GM12874 (cell line): ENCODE results near the gene CORO7.

Experiments
- TF ChIP-seq, protein P1 (sequence below): IDR thresholded peaks from 2 replicates; pipeline ENCODE4 v1.5.1; 2011; ENCODE audit warnings: low read depth, mild to moderate bottlenecking, control low read depth, low read length, moderate library complexity; ENCODE audit not compliant: insufficient read depth

Gene CORO7

DNA sequence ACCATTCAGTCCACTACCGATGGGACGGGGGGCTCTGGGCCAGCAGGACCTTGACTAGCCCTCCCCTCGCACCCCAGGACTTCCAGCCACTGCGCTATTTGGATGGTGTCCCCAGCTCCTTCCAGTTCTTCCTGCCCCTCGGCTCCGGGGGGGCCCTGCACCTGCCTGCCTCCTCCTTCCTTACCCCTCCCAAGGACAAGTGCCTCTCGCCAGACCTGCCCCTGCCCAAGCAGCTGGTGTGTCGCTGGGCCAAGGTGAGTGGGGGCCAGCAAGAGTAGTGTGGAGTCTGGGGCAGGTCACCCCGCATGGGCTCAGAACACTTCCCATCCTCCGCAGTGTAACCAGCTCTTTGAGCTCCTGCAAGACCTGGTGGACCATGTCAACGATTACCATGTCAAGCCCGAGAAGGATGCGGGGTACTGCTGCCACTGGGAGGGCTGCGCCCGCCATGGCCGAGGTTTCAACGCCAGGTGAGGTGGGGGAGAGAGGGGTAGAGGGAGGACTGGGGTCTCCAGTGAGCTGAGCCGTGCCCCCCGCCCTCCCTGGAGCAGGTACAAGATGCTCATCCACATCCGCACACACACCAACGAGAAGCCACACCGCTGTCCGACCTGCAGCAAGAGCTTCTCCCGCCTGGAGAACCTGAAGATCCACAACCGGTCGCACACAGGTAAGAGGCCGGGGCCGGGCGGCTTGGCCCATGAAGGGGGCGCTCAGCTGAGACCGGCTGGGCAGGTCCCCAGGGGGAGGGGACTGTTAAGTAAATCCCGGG, 81.5 kb downstream of the CORO7 start:
- TF ChIP-seq, protein P1, sequence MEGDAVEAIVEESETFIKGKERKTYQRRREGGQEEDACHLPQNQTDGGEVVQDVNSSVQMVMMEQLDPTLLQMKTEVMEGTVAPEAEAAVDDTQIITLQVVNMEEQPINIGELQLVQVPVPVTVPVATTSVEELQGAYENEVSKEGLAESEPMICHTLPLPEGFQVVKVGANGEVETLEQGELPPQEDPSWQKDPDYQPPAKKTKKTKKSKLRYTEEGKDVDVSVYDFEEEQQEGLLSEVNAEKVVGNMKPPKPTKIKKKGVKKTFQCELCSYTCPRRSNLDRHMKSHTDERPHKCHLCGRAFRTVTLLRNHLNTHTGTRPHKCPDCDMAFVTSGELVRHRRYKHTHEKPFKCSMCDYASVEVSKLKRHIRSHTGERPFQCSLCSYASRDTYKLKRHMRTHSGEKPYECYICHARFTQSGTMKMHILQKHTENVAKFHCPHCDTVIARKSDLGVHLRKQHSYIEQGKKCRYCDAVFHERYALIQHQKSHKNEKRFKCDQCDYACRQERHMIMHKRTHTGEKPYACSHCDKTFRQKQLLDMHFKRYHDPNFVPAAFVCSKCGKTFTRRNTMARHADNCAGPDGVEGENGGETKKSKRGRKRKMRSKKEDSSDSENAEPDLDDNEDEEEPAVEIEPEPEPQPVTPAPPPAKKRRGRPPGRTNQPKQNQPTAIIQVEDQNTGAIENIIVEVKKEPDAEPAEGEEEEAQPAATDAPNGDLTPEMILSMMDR: no peak

DNA sequence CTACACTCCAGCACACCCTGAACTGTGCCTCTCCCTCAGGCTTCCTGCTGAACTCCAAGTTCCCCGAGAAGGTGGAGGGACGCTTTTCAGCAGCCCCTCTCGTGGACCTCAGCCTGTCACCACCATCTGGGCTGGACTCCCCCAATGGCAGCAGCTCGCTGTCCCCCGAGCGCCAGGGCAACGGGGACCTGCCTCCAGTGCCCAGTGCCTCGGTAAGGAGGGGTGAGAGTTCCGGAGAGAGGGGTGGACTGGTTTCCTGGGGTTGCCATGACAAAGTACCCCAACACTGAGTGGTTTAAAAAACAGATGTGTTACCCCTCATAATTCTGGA, 83.1 kb downstream of the CORO7 start:
- TF ChIP-seq, protein P1: no peak

- TF ChIP-seq, protein P1: no peak
Measured at GRCh38 chr16:4332623-4333307, 83.6 kb downstream of the CORO7 start.

DNA sequence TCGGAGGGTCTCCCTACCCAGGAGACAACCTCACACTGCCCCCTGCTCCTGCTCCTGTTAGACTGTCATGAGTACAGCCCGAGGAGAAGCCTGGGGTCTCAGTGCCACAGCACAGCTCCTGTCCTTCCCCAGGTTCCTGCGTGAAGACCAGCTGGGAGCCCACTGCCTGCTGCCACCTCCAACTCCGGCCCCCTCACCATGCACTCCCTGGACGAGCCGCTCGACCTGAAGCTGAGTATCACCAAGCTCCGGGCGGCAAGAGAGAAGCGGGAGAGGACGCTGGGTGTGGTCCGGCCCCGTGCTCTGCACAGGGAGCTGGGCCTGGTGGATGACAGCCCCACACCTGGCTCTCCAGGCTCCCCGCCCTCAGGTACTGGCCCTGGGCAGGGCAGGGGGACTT, 84.3 kb downstream of the CORO7 start:
- TF ChIP-seq, protein P1: no peak

DNA sequence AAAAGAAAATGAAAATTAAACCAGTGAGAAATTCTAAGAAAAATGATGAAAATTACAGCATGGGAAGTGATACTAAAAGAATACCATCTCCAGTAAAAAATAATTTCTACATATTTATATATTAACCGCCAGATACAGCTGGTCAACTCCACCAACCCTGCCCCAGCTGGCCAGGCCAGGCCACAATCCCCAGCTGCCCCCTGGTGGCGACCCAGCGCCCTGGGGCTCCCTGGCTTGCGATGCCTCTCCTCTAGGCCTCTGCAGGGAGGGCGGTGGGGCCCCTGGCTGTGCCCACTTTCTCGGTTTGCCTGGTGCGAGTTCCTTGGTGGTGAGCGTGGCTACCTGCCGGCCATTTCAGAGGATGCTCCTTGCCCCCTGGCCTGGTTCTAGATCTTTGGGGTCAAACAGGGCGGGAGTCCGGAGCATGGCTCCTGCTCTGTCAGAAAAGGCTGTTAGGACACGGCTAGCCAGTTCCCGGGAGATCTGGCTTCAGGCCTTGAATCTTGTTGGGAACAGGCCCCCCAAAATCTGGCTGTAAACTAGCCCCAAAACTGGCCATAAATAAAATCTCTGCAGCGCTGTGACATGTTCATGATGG, 86.0 kb downstream of the CORO7 start:
- TF ChIP-seq, protein P1: peak; percentile 96

DNA sequence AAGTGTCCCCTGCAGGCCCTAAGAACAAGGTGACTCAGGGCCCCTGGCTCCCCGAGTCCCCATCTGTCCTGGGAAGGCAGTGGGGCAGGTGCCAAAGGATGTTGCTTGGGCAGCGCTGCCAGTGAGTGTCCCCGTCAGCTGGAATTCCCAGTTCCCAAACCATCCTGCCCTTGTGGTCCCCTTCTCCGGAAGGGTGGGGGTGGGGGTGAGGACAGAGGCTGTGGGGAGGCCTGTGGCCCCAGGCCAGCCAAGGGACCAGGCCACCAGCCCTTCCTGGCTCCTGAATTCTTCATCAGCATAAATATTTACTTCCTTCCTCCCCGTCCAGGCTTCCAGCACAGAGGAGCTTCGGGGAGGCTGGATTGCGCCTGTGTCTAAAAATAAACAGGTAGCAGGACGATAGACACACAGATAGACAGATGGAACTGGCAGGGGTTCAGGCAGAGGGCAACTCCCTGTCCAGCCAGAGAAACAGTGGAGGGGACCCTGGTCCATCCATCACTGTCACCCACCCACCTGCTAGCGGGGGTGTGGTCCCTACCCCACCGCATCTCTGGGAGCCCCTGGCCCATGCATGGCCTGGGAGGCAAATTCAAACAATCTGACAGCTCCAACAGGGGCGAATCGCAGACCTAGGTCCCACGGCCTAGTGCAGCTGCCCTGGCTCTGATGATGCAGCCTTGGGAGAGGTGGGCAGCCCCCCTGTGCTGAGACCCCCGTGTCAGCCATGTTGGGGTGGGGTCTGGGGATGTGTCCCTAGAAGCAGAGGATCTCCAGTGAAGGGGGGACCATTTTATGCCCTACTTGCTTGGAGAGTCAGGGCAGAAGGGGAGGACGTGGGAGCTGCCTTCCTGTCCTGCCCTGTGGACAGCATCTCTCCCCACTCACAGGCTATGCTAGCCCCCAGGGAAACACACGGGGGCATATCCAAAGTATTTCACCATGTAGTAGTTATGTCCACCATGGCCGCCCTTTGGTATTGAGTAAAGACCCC, 87.3 kb downstream of the CORO7 start:
- TF ChIP-seq, protein P1: no peak
